ENCODE data around the gene YPEL5.

GRCh38 chr2:30209227-30209626 is 62.4 kb downstream of the YPEL5 start:
- TF ChIP-seq CTCF (IDR thresholded peaks at IDR 0.05; ENCODE audit: insufficient read depth, low read length, poor library complexity, severe bottlenecking) (no peak), EZH2phosphoT487 (conservative IDR thresholded peaks at IDR 0.05; ENCODE audit: low read length) (no peak)

All from SU-DHL-6 (cell line).